ENCODE data around the gene JDP2. TPM values are rescaled to one million over a fixed set of nuclear protein-coding genes. Genes with fewer than 3 reads are reported as not detected.

The JDP2 gene
- total and polyA plus RNA-seq, 7 donors, result 11.0 to 73.2 (median 37.2) TPM

DNA sequence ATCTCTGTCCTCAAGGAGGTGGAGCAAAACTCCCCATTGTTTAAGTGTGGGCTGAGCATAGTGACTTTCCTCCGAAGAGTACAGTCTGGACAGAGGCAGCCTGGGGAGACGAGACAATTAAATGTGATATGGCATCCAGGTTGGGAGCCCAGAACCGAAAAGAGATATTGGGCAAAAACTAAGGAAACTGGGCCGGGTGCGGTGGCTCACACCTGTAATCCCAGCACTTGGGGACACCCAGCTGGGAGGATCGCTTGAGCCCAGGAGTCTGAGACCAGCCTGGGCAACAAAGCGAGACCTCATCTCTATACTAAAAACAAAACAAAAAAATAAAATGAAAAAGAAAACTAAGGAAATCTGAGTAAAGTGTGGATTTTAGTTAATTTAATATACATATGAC, 35.9 kb upstream of the JDP2 start:
- Histone ChIP-seq H3K36me3 (ENCODE audit: insufficient read depth in 1 of 2, low read depth in 1 of 2) (no peaks in the 10 kb centered on the region), H3K9me3 (no peaks in the 10 kb centered on the region), H3K4me3 (no peak overlapping the region), H3K27me3 (ENCODE audit: insufficient read depth in 3 of 3, low read length in 2 of 3) (no peaks in the 10 kb centered on the region), H3K27ac (no peak overlapping the region), H3K4me1 (no peaks in the 10 kb centered on the region)
- ATAC-seq (no peak), DNase-seq (no peak)
- 86 to 93% (median 90%) methylated on average over 7 of the region's 7 CpGs for WGBS, 3 donors
- TF ChIP-seq, protein P1, sequence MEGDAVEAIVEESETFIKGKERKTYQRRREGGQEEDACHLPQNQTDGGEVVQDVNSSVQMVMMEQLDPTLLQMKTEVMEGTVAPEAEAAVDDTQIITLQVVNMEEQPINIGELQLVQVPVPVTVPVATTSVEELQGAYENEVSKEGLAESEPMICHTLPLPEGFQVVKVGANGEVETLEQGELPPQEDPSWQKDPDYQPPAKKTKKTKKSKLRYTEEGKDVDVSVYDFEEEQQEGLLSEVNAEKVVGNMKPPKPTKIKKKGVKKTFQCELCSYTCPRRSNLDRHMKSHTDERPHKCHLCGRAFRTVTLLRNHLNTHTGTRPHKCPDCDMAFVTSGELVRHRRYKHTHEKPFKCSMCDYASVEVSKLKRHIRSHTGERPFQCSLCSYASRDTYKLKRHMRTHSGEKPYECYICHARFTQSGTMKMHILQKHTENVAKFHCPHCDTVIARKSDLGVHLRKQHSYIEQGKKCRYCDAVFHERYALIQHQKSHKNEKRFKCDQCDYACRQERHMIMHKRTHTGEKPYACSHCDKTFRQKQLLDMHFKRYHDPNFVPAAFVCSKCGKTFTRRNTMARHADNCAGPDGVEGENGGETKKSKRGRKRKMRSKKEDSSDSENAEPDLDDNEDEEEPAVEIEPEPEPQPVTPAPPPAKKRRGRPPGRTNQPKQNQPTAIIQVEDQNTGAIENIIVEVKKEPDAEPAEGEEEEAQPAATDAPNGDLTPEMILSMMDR (IDR thresholded peaks at IDR 0.05), result no peak
- intact Hi-C loops (cut with DNase I), result no loop called here

DNA sequence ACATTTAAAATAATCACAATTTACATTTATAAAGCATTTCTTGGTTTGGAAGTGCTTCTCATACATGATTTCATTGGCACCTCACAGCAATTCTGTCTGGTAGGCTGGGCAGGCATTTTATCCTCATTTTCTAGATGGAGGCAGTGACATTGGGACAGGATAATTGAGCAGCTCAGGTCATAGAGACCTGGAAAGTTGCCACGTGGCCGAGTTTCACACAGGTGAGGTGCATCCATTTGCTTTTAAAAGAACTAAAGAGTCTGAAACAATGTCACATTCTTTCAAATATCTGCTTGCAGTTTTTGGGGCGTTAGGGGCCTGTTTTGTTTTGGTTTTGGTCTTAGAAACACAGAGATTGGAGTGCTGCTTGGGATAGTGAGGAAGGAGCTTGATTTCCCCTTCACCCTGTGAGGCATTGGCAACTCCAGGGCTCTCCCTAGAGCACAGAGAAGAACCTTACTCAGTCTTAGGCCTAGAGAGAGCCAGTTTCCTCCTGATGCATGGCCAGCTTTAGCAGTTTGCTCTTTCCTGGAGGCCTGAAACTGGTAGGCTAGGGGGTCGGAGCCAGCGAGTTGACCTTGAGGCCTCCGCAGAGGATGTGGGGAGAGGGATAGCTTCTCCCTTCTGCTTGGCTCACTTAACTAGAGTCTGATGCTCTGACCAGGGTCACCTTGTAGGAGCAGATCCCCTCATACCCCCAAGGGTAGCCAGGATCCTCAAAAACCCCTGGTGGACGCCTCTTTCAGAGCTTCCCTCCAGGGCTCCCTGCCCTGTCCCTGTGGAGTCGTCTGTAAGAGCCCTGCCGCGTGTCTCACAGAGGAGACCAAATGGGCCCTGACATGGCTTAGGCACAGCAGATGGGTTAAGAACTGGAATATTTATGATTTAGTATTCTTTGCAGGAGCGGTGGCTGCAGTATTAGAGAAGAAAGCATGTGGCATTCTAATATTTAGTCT, 34.9 kb upstream of the JDP2 start:
- peaks cover under 1% of the 10 kb centered on the region for H3K9me3 ChIP-seq

DNA sequence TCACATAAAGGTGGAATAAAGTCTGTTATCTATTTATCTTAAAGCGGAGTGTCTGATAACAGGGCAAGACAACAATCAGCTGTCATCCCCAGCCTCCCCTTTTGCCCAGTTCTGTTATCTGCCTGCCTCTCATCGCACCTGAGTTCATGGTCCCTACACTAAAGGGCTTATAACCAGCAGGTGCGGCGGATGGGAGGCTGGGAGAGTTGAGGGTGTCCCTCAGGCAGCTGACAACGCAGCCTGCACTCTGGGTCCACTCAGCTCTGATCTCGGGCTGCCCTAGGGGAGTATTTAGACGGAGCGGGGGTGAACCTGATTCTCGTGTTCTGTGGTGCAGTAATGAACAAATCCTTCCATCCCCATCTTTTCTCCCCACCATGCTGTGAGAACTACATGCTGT, 34.0 kb upstream of the JDP2 start:
- ATAC-seq (no peak), DNase-seq (no peak)
- intact Hi-C loops (cut with DNase I), result no loop called here
- H3K9me3 ChIP-seq, result peaks cover 6% of the 10 kb centered on the region
- no peak overlapping the region for H3K4me3 ChIP-seq
- no peaks in the 10 kb centered on the region for H3K36me3 ChIP-seq (ENCODE audit: insufficient read depth in 1 of 2, low read depth in 1 of 2)
- no peak overlapping the region for H3K27ac ChIP-seq
- TF ChIP-seq, protein P1 (IDR thresholded peaks at IDR 0.05), result no peak
- WGBS, 3 donors, result 90 to 93% (median 91%) methylated on average over 9 of the region's 9 CpGs
- no peaks in the 10 kb centered on the region for H3K4me1 ChIP-seq
- H3K27me3 ChIP-seq (ENCODE audit: insufficient read depth in 3 of 3, low read length in 2 of 3), result no peaks in the 10 kb centered on the region

More for the DNA sequence above, 34.9 kb upstream of the JDP2 start:
- intact Hi-C loops (cut with DNase I), result no loop called here
- Histone ChIP-seq H3K4me3 (no peak overlapping the region), H3K36me3 (ENCODE audit: insufficient read depth in 1 of 2, low read depth in 1 of 2) (no peaks in the 10 kb centered on the region), H3K27ac (no peak overlapping the region), H3K27me3 (ENCODE audit: insufficient read depth in 3 of 3, low read length in 2 of 3) (no peaks in the 10 kb centered on the region), H3K4me1 (no peaks in the 10 kb centered on the region)
- 79 to 81% (median 80%) methylated on average over 11 of the region's 11 CpGs for WGBS, 3 donors
- TF ChIP-seq, protein P1 (IDR thresholded peaks at IDR 0.05), result no peak
- ATAC-seq (no peak), DNase-seq (no peak)

DNA sequence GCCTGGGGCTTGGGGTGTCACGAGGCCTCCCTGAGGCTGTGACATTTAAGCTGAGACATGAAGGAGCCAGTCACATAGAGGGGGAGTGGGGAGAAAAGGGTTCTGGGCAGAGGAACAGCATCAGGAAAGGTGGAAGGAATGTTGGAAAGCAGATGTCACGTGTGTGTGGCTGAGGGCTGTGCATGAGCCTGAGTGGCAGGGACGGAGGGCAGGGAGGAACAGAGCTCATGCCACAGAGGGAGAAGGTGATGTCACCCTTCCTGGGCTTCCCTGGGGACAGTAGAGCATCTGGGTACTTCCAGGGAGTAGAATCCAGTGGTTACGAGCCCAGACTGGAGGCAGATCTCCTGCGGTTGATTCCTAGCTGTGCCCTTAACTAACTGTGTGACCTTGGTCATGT, 32.0 kb upstream of the JDP2 start:
- Histone ChIP-seq H3K27ac (no peak overlapping the region), H3K36me3 (ENCODE audit: insufficient read depth in 1 of 2, low read depth in 1 of 2) (no peaks in the 10 kb centered on the region), H3K4me1 (peaks cover 16% of the 10 kb centered on the region), H3K27me3 (ENCODE audit: insufficient read depth in 3 of 3, low read length in 2 of 3) (no peaks in the 10 kb centered on the region), H3K9me3 (peaks cover 6% of the 10 kb centered on the region), H3K4me3 (no peak overlapping the region)
- TF ChIP-seq, protein P1 (IDR thresholded peaks at IDR 0.05), result no peak
- 74 to 92% (median 77%) methylated on average over 5 of the region's 5 CpGs for WGBS, 3 donors
- ATAC-seq (no peak), DNase-seq (no peak)
- intact Hi-C loops (cut with DNase I), result loop anchor here (5.0 kb wide), 2 partner anchors 34 to 54 kb away; no protein-coding TSS in a partner anchor
